Activated naive CD8-positive, alpha-beta T cell (primary cell): ENCODE results near the gene HINT3.
"Not testable (repeated sequence)": the region's sequence is repeated elsewhere in the genome, so short reads cannot be mapped to it uniquely, and the experiment has no call there.

Experiments used
- H3K27ac Mint-ChIP-seq: one replicate; pipeline ENCODE4 v1.8.0; 2021; ENCODE audit warnings: mixed read lengths
- H3K27me3 Mint-ChIP-seq: one replicate; pipeline ENCODE4 v1.8.0; 2021; ENCODE audit warnings: mixed read lengths
- H3K36me3 Mint-ChIP-seq: one replicate; pipeline ENCODE4 v1.8.0; 2021; ENCODE audit warnings: mixed read lengths
- H3K4me1 Mint-ChIP-seq: one replicate; pipeline ENCODE4 v1.8.0; 2021; ENCODE audit warnings: low read depth, mixed read lengths
- H3K4me3 Mint-ChIP-seq: one replicate; pipeline ENCODE4 v1.8.0; 2021; ENCODE audit warnings: mild to moderate bottlenecking, mixed read lengths
- H3K9me3 Mint-ChIP-seq: one replicate; pipeline ENCODE4 v1.8.0; 2021; ENCODE audit warnings: low read depth, mixed read lengths

HINT3 gene

DNA sequence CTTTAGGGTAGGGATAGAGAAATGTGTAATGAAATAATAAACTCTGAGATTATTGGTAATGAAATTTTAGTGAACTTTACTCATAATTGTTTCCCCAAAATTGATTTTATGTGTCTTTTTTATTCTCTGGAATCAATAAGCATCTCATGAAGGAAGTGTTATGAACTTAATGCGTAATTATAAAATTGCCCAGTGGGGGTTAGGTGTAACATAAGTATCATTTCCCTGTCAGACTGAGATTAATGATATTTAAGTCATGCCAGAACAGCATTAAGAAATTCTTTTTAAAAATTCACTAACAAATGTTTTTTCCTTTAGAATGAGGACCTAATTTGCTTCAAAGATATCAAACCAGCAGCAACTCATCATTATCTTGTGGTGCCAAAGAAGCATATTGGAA lies 10.0 kb downstream of the HINT3 start:
- no peak overlapping the region for H3K4me3 Mint-ChIP-seq
- no peak overlapping the region for H3K27ac Mint-ChIP-seq
- no peaks in the 10 kb centered on the region for H3K9me3 Mint-ChIP-seq
- H3K27me3 Mint-ChIP-seq, result no peaks in the 10 kb centered on the region
- H3K4me1 Mint-ChIP-seq, result peaks cover 48% of the 10 kb centered on the region
- peaks cover 5% of the 10 kb centered on the region for H3K36me3 Mint-ChIP-seq

DNA sequence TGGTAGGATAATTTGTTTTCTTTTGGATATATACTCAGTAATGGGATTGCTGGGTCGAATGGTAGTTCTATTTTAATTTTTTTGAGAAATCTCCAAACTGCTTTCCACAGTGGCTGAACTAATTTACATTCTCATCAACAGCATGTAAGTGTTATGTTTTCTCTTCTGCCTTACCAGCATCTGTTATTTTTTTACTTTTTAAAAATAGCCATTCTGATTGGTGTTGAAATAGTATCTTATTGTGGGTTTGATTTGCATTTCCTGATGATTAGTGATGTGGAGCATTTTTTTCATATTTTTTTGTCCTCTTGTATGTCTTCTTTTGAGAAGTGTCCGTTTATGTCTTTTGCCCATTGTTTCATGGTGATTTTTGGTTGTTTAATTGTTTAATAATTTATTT lies 11.9 kb downstream of the HINT3 start:
- Mint-ChIP-seq H3K27me3 (no peaks in the 10 kb centered on the region), H3K27ac (no peak overlapping the region), H3K4me1 (peaks cover 37% of the 10 kb centered on the region), H3K36me3 (peaks cover 5% of the 10 kb centered on the region), H3K9me3 (no peaks in the 10 kb centered on the region), H3K4me3 (no peak overlapping the region)

DNA sequence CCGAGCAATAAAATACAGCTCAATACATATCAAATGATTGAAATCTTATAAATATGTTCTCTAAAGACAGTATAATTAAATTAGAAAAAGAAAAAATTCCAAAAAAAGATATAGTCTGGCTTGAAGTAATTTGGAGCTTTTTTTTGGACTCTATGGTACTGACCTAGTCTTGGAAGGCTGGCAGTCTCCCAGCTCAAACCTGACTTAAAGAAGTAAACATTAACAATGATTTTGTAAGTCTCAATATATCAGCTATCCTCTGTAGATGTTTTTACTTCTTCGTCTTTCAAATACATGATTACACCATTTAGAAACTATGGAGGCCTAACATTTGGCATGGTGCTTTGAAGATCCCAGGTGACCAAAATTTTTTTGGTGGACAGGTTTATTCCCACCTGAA lies 14.2 kb downstream of the HINT3 start:
- Mint-ChIP-seq H3K4me3 (no peak overlapping the region), H3K4me1 (peaks cover 31% of the 10 kb centered on the region), H3K27me3 (no peaks in the 10 kb centered on the region), H3K9me3 (no peaks in the 10 kb centered on the region), H3K36me3 (peaks cover 5% of the 10 kb centered on the region), H3K27ac (peak overlapping the region; percentile 38)

DNA sequence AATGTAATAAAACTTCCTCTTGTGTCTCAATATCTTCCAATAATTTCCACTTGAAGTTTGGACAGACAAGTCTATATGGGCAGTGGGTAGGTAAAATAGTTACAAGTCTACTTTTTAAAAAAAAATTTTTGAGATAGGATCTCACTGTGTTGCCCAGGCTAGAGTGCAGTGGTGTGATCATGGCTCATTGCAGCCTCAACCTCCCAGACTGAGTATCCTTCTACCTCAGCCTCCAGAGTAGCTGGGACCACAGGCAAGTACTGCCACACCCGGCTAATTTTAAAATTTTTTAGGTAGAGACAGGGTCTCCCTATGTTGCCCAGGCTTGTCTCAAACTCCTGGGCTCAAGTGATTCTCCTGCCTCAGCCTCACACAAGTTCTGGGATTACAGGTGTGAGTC lies 15.9 kb downstream of the HINT3 start:
- not testable (repeated sequence) for H3K9me3 Mint-ChIP-seq, H3K36me3 Mint-ChIP-seq, H3K27me3 Mint-ChIP-seq, H3K4me3 Mint-ChIP-seq
- Mint-ChIP-seq H3K27ac (peak overlapping the region; percentile 23), H3K4me1 (peaks cover 23% of the 10 kb centered on the region)

DNA sequence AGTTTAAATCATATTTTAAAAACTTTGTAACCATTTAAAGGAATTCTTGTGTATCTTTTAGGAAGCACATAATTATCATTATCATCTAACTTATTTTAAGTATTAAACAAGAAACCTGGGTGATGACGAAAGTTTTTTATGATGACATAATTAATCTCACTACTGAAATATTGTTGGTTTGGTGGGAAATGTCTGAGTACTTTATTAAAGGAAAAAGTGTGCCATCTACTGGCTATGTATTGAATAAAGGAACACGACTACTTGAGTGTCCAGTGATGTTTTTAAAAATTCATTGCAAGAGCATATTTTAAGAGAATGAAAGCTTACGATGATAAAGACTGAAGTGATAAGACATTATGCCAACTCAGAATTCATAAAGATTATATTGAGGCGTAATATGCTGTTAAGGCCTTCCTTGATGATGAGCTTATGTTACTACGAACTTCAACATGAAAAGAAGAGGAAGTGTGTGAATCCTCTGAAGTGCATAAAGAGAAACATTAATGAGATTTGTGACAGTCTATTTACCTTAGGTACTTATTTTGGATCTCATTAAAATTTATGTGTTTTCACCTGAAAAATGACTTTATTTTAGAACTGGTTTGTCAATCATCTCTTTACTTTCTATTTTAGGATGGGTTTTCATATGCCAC lies 17.8 kb downstream of the HINT3 start:
- H3K4me3 Mint-ChIP-seq, result no peak overlapping the region
- peaks cover 9% of the 10 kb centered on the region for H3K4me1 Mint-ChIP-seq
- no peaks in the 10 kb centered on the region for H3K9me3 Mint-ChIP-seq
- H3K36me3 Mint-ChIP-seq, result peaks cover 8% of the 10 kb centered on the region
- H3K27me3 Mint-ChIP-seq, result no peaks in the 10 kb centered on the region
- H3K27ac Mint-ChIP-seq, result no peak overlapping the region

DNA sequence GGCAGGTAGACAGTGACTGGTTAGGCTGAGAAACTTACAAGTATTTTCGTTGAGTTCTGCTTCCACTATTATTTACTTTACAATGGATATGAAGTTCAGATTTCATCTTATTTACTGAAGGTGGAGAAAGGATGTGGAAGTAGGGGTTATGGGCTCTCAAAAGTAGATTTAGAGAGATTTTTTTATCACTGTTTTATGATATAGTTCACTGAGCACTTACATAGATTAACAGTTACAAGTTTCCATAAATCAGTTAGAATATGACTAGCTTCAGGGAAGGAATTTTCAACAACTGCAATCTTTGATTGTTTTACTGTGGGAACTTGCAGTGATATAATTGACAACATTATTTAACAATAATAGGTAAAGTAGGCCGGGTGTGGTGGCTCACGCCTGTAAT lies 22.5 kb downstream of the HINT3 start:
- Mint-ChIP-seq H3K27me3 (no peaks in the 10 kb centered on the region), H3K36me3 (peaks cover 8% of the 10 kb centered on the region), H3K4me3 (no peak overlapping the region), H3K9me3 (no peaks in the 10 kb centered on the region), H3K4me1 (peaks cover 5% of the 10 kb centered on the region), H3K27ac (no peak overlapping the region)

DNA sequence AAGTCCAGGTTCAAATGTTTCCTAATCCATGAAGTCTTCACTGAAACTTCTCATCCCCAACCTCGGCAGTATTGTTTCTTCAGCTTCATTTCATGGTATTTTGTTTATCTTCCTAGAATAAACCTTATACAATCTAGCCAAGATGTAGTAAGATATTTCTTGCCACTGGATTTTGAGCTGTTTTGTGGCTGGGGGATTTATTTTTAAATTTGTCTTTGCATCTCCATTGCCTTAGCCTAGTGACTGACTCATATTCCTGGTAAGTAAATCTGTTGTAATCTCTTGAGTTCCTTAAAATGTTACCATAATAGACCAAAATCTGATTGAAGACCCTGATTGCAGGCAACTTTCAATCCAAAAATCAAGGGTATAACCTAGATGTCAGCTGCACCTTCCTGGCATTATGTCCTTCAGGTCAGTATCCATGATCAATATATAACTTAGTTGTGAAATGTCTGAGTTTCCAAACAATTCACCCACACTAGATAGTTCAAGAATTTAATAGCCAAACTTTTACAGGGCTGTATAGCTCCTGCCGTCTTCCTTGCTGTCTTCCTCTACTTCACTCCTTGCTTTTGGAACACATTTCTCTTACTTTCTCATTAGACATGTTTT lies 25.1 kb downstream of the HINT3 start:
- H3K36me3 Mint-ChIP-seq, result peaks cover 8% of the 10 kb centered on the region
- H3K9me3 Mint-ChIP-seq, result no peaks in the 10 kb centered on the region
- no peaks in the 10 kb centered on the region for H3K4me1 Mint-ChIP-seq
- H3K4me3 Mint-ChIP-seq, result no peak overlapping the region
- no peak overlapping the region for H3K27ac Mint-ChIP-seq
- no peaks in the 10 kb centered on the region for H3K27me3 Mint-ChIP-seq

DNA sequence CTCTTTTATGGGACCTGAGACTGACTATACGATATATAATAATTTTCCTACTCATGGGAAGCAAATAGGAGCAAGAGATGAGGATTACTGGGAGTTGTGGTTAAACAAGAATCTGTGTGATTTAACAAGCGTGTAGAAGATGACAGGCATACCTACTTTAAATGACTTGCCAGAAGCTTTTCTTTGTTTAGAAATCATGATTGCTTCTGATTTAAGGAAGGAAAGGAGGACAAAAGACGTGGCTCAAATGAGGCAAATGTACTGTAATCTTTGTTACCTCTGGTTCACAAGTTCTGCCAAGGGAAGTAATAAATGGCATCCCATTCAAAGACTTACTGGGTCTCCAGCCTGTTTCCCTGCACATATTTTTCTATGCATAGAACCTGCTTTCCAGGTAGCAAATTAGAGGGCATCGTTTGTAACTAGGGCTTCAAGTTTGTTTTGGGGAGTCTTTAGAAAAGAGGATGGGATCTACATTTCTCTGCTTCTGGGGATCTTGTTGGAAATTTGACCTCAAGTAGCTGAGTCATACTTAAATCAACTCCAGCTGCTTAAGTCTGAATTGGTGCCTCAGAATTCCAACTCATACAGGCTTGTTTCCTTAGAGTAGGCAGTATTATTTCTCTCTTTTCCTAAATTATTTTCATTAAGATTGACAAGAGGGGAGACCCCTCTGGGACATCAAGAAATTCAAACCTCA lies 26.8 kb downstream of the HINT3 start:
- Mint-ChIP-seq H3K4me1 (no peaks in the 10 kb centered on the region), H3K4me3 (no peak overlapping the region), H3K36me3 (peaks cover 4% of the 10 kb centered on the region), H3K27ac (no peak overlapping the region), H3K9me3 (no peaks in the 10 kb centered on the region), H3K27me3 (no peaks in the 10 kb centered on the region)

DNA sequence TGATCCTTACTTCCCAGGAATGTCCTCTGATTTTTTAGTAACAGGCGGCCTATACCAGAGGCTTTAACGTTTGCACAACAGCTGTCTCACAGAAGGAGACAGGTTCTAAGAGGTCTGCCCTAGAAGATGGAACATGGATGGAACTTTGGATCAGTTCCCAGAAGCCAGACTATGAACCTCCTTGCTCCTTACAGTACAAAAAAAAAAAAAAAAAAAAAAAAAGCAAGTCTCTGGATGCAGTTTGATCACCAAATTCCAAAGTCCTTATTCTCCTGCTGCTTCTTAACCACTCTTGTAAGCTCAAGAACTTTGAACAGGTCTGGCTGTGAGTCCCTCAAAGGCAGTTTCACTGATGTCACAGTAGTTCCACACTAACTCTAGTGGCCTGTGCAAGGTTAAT lies 27.7 kb downstream of the HINT3 start:
- H3K27ac Mint-ChIP-seq, result no peak overlapping the region
- H3K4me1 Mint-ChIP-seq, result peaks cover 3% of the 10 kb centered on the region
- no peaks in the 10 kb centered on the region for H3K9me3 Mint-ChIP-seq

DNA sequence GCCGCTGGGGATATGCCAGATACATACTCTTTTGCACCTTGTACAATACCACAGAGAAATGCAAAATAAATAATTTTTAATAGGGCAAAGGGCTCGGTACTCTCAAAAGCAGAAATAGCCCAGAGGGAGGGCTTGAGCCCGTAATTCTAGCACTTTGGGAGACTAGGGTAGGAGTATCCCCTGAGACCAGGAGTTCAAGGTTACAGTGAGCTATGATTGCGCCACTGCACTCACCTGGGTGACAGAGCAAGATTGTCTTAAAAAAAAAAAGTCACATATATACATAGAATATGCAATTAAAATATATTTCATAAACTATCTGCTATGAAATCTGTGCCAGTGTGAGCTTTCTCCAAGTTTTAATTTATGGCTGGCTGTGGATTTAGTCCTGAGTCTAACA lies 29.0 kb downstream of the HINT3 start:
- H3K9me3 Mint-ChIP-seq, result no peaks in the 10 kb centered on the region

More for the DNA sequence above, 27.7 kb downstream of the HINT3 start:
- no peaks in the 10 kb centered on the region for H3K27me3 Mint-ChIP-seq
- no peak overlapping the region for H3K4me3 Mint-ChIP-seq
- H3K36me3 Mint-ChIP-seq, result no peaks in the 10 kb centered on the region

DNA sequence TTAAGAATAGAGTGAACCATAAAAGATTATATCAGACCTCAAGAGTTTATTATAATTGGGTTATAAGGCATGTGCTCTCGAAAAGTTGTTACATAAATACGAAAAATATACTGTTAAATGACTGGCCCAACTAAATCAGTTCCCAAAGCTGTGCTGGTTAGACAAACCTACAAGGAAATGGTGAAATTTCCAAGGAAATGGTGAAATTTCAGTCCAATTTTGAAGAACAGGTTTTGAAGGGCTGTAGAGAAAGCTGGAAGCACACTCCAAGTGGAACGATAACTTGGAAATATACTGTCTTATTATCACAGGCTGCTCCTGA lies 29.4 kb downstream of the HINT3 start:
- H3K27ac Mint-ChIP-seq, result no peak overlapping the region
- no peak overlapping the region for H3K4me3 Mint-ChIP-seq
- no peaks in the 10 kb centered on the region for H3K27me3 Mint-ChIP-seq
- H3K9me3 Mint-ChIP-seq, result no peaks in the 10 kb centered on the region
- H3K36me3 Mint-ChIP-seq, result no peaks in the 10 kb centered on the region
- H3K4me1 Mint-ChIP-seq, result peaks cover 16% of the 10 kb centered on the region

More for the DNA sequence above, 29.0 kb downstream of the HINT3 start:
- peaks cover 13% of the 10 kb centered on the region for H3K4me1 Mint-ChIP-seq
- H3K27me3 Mint-ChIP-seq, result no peaks in the 10 kb centered on the region
- H3K27ac Mint-ChIP-seq, result no peak overlapping the region
- H3K36me3 Mint-ChIP-seq, result no peaks in the 10 kb centered on the region
- no peak overlapping the region for H3K4me3 Mint-ChIP-seq

DNA sequence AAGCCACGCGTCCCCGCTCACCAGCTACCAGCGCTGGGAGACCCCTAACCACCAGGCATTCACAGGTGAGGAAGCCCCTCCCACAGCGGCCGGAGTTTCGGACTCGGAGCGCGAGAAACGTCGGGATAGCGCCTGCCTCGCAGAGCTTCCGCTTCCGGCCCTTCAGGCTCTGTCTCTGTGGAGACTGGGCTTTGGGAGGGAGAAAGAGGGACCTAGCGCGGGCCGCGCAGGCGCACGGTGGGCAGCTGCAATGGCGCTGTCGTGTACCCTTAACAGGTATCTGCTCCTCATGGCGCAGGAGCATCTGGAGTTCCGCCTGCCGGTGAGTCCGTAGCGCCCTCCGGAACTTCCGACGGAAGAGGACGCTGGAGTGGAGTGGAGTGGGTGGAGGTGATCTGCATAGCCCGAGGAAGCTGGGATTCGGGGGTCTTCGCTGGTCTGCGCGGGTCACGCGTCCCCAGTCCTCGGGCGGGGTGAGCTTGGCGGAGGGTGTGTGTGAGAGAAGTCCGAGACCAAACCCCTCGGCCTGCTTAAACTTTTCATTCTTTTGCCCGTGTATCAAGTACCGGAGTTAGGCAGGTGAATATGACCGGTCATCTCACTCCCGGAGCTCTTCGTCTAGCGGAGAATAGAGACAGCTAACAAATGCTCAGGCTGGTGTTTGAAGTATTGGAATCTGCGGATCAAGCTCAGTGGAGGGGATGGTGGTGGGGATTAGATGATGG lies 29.9 kb downstream of the HINT3 start, which contains the start of gene TRMT11:
TRMT11 (plus strand) TSS at position 240 of the 725 bp plus-strand sequence; CDS start at position 251, 11 bp downstream.
- H3K9me3 Mint-ChIP-seq, result no peaks in the 10 kb centered on the region
- no peak within 1 kb of the TSS for H3K27ac Mint-ChIP-seq
- H3K4me1 Mint-ChIP-seq, result peaks cover 18% of the 10 kb centered on the region
- H3K36me3 Mint-ChIP-seq, result no peaks in the 10 kb centered on the region
- no peaks in the 10 kb centered on the region for H3K27me3 Mint-ChIP-seq
- no peak within 1 kb of the TSS for H3K4me3 Mint-ChIP-seq

DNA sequence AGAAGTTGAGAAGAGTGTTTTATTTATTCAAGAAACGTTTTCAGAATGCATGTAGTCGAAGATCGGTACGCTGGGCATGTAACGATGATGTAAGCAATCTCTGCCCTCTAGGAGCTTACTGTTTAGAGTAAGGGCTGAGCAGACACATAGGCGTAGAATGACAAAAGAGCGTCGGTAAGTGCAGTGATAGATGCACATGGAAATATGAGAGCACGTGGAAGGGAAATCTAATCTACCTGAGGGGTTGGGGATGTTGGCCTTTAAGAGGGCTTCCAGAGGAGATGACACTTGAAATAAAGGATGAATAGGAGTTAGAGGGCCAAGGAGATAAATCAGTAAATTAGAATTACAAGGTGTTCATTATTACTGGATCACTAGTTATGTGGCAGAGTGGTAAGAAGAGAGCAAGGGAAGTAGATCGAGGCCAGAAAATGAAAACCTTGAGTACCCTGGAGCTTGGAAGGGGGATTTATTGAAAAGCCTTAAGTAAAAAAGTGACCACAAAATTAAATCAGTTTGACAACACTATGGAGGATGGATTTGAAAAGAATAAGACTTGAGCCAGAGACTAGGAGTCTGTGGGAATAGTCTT lies 30.6 kb downstream of the HINT3 start:
- peaks cover 24% of the 10 kb centered on the region for H3K4me1 Mint-ChIP-seq
- H3K36me3 Mint-ChIP-seq, result no peaks in the 10 kb centered on the region
- no peak overlapping the region for H3K4me3 Mint-ChIP-seq
- no peaks in the 10 kb centered on the region for H3K27me3 Mint-ChIP-seq
- no peak overlapping the region for H3K27ac Mint-ChIP-seq
- no peaks in the 10 kb centered on the region for H3K9me3 Mint-ChIP-seq

DNA sequence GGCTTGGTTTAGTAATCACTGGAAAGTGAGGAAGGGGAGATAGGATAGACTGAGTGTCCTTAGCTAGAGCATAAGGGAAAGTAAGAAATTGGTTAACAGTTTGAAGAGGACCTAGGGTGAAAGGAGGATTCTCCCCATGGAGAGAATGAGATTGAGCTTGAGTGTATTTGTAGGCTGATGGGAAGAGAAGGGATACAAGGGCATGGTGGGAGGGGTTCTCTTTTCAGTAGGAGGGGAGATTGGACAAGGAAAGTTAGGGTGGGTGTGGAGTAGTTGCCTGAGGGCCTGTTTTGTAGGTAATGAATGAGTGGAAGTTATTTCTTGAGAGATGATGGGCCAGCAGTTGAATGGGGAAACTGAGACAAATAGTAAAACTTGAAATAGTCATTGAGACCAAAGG lies 31.7 kb downstream of the HINT3 start:
- Mint-ChIP-seq H3K4me1 (peaks cover 28% of the 10 kb centered on the region), H3K4me3 (no peak overlapping the region), H3K9me3 (no peaks in the 10 kb centered on the region), H3K27ac (no peak overlapping the region), H3K36me3 (no peaks in the 10 kb centered on the region), H3K27me3 (no peaks in the 10 kb centered on the region)

DNA sequence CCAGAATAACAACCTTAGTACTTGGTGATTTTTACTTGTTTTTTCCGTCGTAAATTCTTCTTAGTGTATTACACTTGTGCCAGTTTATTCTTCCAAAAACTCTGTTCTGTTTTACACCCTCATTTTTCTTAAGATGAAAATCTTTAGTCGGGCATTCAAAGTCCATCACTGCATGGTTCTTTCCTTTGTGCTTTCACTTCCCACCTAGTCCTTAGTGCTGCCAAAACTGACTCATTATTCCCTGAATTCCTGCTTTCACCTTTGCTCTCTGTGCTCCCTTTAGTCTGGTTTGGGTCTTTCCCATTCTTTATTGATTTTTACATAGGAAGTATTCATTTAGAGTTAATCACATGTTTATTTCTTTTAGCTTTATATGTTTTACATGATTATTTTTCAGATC lies 33.1 kb downstream of the HINT3 start:
- Mint-ChIP-seq H3K27me3 (no peaks in the 10 kb centered on the region), H3K27ac (peak overlapping the region; percentile 51), H3K9me3 (no peaks in the 10 kb centered on the region), H3K4me1 (peaks cover 32% of the 10 kb centered on the region), H3K36me3 (no peaks in the 10 kb centered on the region), H3K4me3 (peak overlapping the region; percentile 36)
